Astrocyte of the spinal cord (primary cell): Measurements from ENCODE around the gene STK26.

ENCODE experiments used
- DNase-seq: peaks from one replicate; pipeline ENCODE4 v3.0.0; 2011; ENCODE audit warnings: low read depth, low spot score
- H3K4me3 ChIP-seq: 2 replicates; pipeline ENCODE4 v1.5.1; 2011; ENCODE audit warnings: low read depth, mild to moderate bottlenecking, low read length, moderate library complexity
- CTCF ChIP-seq: IDR thresholded peaks from 2 replicates; pipeline ENCODE4 v1.5.1; 2012; ENCODE audit warnings: low read depth, mild to moderate bottlenecking, low read length, inconsistent platforms
- in situ Hi-C: cut with HindIII; loops from 2 replicates; pipeline ENCODE4 v1.10.0; 2017; ENCODE audit warnings: low sequenced_read_pairs

STK26 gene

GRCh38 chrX:132101799-132102198 is 78.7 kb downstream of the STK26 start:
- DNase-seq: no peak
- no peak for TF ChIP-seq CTCF
- in situ Hi-C loops: no loop called here
- no peak overlapping the region for H3K4me3 ChIP-seq

GRCh38 chrX:132107291-132107690 is 84.2 kb downstream of the STK26 start:
- no peak for DNase-seq
- TF ChIP-seq CTCF: no peak
- in situ Hi-C loops: no loop called here
- H3K4me3 ChIP-seq: no peak overlapping the region

- in situ Hi-C loops: no loop called here
- no peak for DNase-seq
- no peak for TF ChIP-seq CTCF
- H3K4me3 ChIP-seq: no peak overlapping the region
Measured at GRCh38 chrX:132114607-132115006, 91.5 kb downstream of the STK26 start.

GRCh38 chrX:132115792-132116191 is 92.7 kb downstream of the STK26 start:
- no peak overlapping the region for H3K4me3 ChIP-seq
- in situ Hi-C loops: no loop called here
- no peak for TF ChIP-seq CTCF
- no peak for DNase-seq

GRCh38 chrX:132118358-132118757 is 95.3 kb downstream of the STK26 start:
- no peak for TF ChIP-seq CTCF
- H3K4me3 ChIP-seq: no peak overlapping the region
- no peak for DNase-seq
- in situ Hi-C loops: no loop called here

GRCh38 chrX:132119283-132119682 is 96.2 kb downstream of the STK26 start:
- in situ Hi-C loops: no loop called here

More at GRCh38 chrX:132119283-132119682, 96.2 kb downstream of the STK26 start:
- H3K4me3 ChIP-seq: no peak overlapping the region
- no peak for DNase-seq
- TF ChIP-seq CTCF: no peak
